HFFc6 (cell line): ENCODE results near the gene PAPPA. TPM values are rescaled to one million over a fixed set of nuclear protein-coding genes. Genes with fewer than 3 reads are reported as not detected.
A peak's percentile ranks its signal among the peaks of the same experiment; 100 is the strongest.

Experiments
- DNase-seq: peaks from one replicate; pipeline ENCODE4 v3.0.0-alpha.2; 2018
- H3K27ac Mint-ChIP-seq: 2 replicates; pipeline ENCODE4 v1.8.0; 2020; ENCODE audit warnings: mild to moderate bottlenecking, mixed read lengths
- H3K27me3 Mint-ChIP-seq: 2 replicates; pipeline ENCODE4 v1.8.0; 2021; ENCODE audit warnings: mild to moderate bottlenecking, moderate library complexity, mixed read lengths; ENCODE audit not compliant: insufficient read depth
- H3K36me3 Mint-ChIP-seq: 2 replicates; pipeline ENCODE4 v1.8.0; 2021; ENCODE audit warnings: low read depth, mixed read lengths
- H3K4me1 Mint-ChIP-seq: 2 replicates; pipeline ENCODE4 v1.8.0; 2020; ENCODE audit warnings: low read depth, mixed read lengths
- H3K4me3 Mint-ChIP-seq: 2 replicates; pipeline ENCODE4 v1.8.0; 2020; ENCODE audit warnings: mild to moderate bottlenecking, moderate library complexity, mixed read lengths
- H3K9me3 Mint-ChIP-seq: 2 replicates; pipeline ENCODE4 v1.8.0; 2020; ENCODE audit warnings: mild to moderate bottlenecking, mixed read lengths
- total RNA-seq, 6 experiments: library from RNA; stranded (reverse); fragmentation: NEBNext Ultra II Directional; extraction: Animal tissue kit (Norgen Biotek cat#: 25700); gene quantifications; 2 replicates in 1 of 6; 3 replicates in 5 of 6; pipeline ENCODE4 v1.2.3, GENCODE V29; 2021
- TF ChIP-seq, protein P1 (sequence below): fragments of 200-600 bp; sonication (generic); IDR thresholded peaks from 2 replicates; pipeline ENCODE4 v1.5.0; 2021; ENCODE audit warnings: antibody characterized with exemption, mild to moderate bottlenecking

PAPPA gene
- total RNA-seq, 6 experiments from 2014 or later, result 8.2 to 13.2 (median 12.3) TPM

DNA sequence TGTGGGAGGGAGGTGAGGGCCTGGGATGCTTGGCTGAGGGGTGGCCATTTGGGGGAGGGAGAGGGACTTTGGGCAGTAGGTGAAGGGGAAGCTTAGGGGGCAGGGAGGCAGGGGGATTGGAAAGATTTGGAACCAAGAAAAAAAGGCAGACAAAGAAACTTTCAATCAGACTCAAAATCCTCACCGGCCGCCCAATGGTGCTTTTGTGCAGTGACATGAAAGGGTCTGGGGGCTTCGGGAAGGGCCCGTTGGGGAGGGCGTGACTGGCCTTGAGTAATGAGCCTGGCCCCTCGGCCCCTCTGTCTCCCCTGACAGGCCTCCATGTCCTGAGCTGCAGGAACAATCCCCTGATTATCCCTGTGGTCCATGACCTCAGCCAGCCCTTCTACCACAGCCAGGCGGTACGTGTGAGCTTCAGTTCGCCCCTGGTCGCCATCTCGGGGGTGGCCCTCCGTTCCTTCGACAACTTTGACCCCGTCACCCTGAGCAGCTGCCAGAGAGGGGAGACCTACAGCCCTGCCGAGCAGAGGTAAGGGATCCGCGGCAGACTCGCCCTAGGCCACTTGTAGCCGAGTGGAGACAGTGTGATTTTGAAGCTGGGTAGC, 181.1 kb downstream of the PAPPA start:
- Mint-ChIP-seq H3K4me1 (peaks cover 33% of the 10 kb centered on the region), H3K27ac (no peak overlapping the region), H3K36me3 (peaks cover 29% of the 10 kb centered on the region), H3K4me3 (no peak overlapping the region), H3K9me3 (no peaks in the 10 kb centered on the region), H3K27me3 (peaks cover 1% of the 10 kb centered on the region)
- no peak for DNase-seq
- TF ChIP-seq, protein P1, sequence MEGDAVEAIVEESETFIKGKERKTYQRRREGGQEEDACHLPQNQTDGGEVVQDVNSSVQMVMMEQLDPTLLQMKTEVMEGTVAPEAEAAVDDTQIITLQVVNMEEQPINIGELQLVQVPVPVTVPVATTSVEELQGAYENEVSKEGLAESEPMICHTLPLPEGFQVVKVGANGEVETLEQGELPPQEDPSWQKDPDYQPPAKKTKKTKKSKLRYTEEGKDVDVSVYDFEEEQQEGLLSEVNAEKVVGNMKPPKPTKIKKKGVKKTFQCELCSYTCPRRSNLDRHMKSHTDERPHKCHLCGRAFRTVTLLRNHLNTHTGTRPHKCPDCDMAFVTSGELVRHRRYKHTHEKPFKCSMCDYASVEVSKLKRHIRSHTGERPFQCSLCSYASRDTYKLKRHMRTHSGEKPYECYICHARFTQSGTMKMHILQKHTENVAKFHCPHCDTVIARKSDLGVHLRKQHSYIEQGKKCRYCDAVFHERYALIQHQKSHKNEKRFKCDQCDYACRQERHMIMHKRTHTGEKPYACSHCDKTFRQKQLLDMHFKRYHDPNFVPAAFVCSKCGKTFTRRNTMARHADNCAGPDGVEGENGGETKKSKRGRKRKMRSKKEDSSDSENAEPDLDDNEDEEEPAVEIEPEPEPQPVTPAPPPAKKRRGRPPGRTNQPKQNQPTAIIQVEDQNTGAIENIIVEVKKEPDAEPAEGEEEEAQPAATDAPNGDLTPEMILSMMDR, result no peak

DNA sequence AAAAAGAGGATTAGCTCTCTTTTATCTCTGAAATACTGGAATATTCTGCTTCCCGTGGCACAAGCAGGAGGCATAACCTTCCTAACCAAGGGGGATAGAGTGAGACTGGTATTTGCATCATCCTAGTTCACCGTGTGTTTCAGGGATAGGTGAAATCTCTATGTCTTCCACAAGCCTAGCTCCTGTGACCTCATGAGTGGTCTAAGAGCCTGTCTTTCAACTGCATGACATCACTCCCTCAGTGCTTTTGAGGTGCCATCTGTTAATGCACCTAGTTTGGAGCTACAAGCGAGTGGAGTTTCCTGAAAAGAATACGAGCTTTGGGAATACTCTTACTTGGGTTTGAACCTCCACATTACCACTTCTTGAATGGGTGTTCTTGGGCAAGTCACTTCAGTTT, 181.8 kb downstream of the PAPPA start:
- Mint-ChIP-seq H3K4me3 (no peak overlapping the region), H3K9me3 (no peaks in the 10 kb centered on the region), H3K36me3 (peaks cover 34% of the 10 kb centered on the region), H3K4me1 (peaks cover 33% of the 10 kb centered on the region), H3K27ac (no peak overlapping the region), H3K27me3 (peaks cover 1% of the 10 kb centered on the region)
- no peak for DNase-seq
- TF ChIP-seq, protein P1, result no peak

DNA sequence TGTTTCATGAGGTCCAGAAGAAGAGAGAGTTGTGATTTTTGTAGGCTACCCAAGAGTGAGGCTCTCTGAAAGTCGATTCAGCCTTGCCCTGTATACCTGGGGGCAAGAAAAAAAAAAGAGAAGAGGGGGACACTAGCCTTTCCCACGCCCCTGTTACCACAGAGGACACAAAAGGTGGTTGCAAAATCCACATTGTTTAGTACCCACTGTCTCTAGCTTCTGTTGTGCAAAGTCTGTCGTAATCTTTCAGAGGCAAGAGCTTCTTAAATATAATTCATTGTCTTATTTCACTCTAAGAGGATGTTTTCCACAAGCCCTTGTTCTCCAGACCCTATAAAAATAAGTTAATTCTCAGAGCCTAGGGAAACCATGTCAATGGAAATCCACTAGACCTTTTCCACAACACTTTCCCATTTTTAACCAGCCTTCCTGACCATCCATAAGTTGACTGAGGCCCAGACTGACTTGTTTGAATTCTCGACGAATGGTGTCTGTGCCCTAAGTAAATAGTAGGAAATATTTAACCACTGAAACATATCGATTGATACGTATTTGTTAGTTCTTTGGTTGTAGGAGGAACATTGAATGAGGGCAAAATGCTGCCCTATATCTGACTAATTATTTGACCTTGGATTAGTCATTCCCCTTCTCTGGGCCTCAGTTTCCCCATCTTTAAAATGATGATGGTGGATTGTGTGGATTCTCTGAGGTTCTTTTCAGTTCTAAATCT, 182.7 kb downstream of the PAPPA start:
- DNase-seq, result no peak
- H3K27ac Mint-ChIP-seq, result no peak overlapping the region

DNA sequence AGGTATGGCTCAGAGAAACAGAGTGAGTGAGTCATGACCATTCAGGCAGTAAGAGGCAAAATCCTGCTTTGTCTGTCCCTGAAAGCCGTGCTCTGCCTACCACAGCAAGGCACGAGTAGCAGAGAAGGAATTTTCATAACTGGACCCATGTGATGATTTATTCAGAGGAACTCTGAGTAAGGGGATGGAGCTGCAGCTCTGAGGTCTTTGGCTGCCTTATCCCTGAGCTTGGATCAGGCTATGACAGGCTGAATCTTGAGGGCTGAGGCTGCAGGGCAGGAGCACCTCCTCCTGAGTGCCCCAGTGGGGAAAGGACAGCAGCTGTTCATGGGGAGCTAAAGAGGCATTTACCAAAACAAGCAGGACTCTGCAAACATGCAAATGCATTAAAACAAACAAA, 183.4 kb downstream of the PAPPA start:
- Mint-ChIP-seq H3K4me1 (peaks cover 33% of the 10 kb centered on the region), H3K36me3 (peaks cover 29% of the 10 kb centered on the region), H3K27ac (peak overlapping the region; percentile 30; the same call in 1 of the 2 replicates), H3K9me3 (no peaks in the 10 kb centered on the region), H3K27me3 (peaks cover 1% of the 10 kb centered on the region; the same call in 1 of the 2 replicates), H3K4me3 (peak overlapping the region; percentile 20; the same call in 1 of the 2 replicates)
- TF ChIP-seq, protein P1, result no peak
- peak; percentile 54 for DNase-seq

More for the DNA sequence above, 182.7 kb downstream of the PAPPA start:
- TF ChIP-seq, protein P1, result no peak
- peaks cover 32% of the 10 kb centered on the region for H3K36me3 Mint-ChIP-seq
- H3K9me3 Mint-ChIP-seq, result no peaks in the 10 kb centered on the region
- peaks cover 1% of the 10 kb centered on the region for H3K27me3 Mint-ChIP-seq
- no peak overlapping the region for H3K4me3 Mint-ChIP-seq
- peaks cover 33% of the 10 kb centered on the region for H3K4me1 Mint-ChIP-seq

DNA sequence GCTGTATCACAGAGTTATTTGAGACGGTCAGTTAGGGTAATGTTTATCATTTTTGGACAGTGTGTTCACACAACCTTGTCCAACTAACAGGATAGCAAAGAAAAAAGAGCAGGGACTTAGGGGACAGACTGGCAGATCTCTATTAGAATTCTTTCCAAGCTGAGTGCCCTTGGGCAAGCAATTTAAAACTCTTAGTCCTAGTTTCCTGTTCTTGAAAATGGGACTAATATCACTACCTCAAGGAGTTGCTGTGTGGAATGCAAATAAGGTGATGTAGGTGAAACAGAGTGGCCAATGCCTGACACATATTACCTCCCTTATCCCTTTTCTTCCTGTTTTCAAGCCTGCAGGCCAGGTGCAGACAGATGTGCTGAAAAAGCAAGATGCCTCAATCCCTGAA, 186.7 kb downstream of the PAPPA start:
- Mint-ChIP-seq H3K4me1 (peaks cover 45% of the 10 kb centered on the region), H3K4me3 (no peak overlapping the region), H3K9me3 (no peaks in the 10 kb centered on the region), H3K27me3 (peaks cover 1% of the 10 kb centered on the region; the same call in 1 of the 2 replicates), H3K36me3 (peaks cover 39% of the 10 kb centered on the region), H3K27ac (no peak overlapping the region)
- TF ChIP-seq, protein P1, result no peak
- no peak for DNase-seq
